NCI-H2029 treated with DMSO at 0.1 percent for 48 hours (cell line): Measurements from ENCODE around the gene MAD1L1.
"Not testable (repeated sequence)": the region's sequence is repeated elsewhere in the genome, so short reads cannot be mapped to it uniquely, and the experiment has no call there.

ENCODE experiments used
- DNase-seq: peaks from one replicate; lab custom pipeline; 2025; lab: John Stamatoyannopoulos, UW

The MAD1L1 gene

DNA sequence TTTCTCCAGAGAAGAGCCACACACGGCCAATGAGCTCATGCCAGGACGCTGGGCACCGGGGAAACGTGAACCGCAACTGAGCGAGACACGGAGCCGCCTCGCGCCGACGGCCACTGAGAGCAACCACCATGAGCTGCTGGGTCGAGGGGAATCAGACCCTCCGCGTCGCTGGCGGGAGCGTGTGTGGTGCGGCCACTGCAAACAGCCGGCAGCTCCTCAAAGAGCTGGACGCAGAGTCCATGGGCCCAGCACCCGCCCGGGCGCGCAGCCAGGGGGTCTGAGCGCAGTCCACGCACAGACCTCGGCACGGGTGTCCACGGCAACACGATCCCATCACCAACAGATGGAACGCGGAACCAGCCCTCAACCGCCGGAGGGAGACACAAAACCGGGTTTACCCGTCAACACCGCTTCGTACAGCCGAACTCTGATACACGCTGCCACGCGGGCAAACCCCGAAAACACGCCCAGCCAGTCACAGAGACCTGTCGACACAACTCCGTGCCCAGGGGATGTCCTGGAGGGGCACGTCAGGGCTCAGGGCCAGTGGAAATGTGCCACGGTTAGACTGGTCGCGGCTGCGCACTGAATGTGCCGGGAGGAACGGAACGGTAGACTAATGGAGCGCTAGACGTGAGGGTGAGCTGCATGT is 415.6 kb downstream of the MAD1L1 start:
- DNase-seq = no peak

GRCh38 chr7:1816451-1816850 is 416.3 kb downstream of the MAD1L1 start:
- not testable (repeated sequence) for DNase-seq

DNA sequence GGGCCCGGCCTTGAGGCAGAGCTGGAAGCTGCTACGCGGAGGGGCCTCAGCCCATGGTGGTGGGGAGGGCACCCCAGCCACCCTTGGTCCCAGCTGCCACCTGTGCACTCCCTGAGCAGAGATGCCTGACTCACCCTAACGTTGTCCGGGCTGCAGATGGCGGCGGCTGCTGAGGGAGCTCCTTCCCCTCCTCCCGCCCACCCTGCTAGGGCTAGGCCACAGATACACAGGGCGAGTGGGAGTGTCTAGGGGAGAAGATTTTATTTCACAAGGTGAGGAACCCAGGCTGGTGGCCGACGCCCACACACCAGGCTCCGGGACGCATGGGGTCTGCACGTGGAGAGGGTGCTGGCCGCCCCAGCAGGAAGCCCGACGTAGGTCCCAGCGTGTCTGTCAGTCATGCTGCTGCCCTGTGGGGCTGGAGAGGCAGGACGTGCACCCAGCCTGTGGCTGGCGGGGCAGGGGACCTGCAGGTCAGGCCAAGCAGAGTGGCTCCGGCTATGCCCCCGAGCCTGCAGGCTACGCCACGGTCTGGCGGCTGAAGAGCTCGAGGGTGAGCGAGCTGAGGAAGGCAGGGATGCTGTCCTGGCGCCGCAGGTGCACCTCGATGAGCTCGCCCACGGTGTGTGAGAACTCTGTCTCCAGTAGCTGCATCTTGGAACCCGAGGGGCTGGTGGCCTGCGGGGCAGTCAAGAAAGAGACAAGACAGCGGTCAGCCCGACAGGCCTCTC is 417.0 kb downstream of the MAD1L1 start:
- not testable (repeated sequence) for DNase-seq

DNA sequence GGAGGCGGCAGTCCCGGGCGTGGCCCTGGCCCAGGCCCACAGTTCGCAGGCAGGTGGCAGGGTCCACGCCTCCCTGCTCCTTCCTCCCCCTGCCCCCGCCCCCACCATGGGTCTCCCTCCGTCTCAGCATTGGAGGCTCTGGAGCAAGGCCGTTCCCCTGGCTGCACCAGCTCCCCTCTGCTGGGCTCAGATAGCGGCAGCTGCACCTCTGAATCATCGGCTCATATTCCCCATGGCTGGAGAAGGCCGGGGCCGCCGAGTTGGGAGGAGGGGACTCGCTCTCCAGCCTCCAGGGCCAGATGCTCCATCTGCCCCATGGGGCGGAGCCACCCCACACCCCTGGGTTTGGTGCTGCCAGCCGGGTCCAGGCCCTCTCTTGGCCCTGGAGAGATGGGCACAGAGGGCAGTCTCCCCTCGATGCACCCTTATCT is 417.7 kb downstream of the MAD1L1 start:
- DNase-seq = no peak

DNA sequence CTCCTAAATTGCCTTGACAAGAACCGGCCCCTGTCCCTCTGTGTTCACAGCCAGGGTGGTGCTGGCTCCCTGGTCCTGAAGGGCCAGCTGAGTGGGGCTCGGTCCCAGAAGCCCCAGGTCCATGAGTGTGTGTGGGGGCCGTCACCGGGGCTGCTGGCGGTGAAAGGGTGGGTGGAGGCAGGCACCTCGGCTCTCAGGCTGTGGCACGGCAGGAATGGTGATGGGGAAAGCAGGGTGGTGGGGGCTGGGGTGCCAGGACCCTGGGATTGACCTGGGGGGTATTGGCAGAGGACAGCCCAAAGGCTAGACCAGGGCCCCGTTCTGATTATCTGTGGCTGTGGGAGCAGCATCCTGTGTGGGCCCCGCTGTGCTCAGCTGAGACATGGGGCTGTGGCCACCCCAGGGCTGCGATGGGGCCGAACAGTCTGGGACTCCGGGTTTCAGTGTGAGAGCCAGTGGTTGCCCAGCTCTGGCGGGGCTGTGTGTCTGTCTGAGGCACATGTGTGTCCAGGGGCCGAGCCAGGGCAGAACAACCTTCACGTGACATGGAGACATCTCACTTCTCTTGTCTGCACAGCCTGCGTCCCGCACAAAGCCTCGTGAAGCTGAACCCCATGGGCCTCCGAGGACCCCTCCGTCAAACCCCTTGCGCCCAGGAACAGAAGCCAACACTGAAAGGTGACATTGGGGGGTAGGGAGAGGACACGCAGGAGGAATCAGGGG is 418.5 kb downstream of the MAD1L1 start:
- no peak for DNase-seq

- no peak for DNase-seq
Observed at GRCh38 chr7:1813394-1814088, 419.2 kb downstream of the MAD1L1 start.

GRCh38 chr7:1812509-1813393 is 420.0 kb downstream of the MAD1L1 start:
- no peak for DNase-seq

- no peak for DNase-seq
Observed at GRCh38 chr7:1811850-1812508, 420.8 kb downstream of the MAD1L1 start.

DNA sequence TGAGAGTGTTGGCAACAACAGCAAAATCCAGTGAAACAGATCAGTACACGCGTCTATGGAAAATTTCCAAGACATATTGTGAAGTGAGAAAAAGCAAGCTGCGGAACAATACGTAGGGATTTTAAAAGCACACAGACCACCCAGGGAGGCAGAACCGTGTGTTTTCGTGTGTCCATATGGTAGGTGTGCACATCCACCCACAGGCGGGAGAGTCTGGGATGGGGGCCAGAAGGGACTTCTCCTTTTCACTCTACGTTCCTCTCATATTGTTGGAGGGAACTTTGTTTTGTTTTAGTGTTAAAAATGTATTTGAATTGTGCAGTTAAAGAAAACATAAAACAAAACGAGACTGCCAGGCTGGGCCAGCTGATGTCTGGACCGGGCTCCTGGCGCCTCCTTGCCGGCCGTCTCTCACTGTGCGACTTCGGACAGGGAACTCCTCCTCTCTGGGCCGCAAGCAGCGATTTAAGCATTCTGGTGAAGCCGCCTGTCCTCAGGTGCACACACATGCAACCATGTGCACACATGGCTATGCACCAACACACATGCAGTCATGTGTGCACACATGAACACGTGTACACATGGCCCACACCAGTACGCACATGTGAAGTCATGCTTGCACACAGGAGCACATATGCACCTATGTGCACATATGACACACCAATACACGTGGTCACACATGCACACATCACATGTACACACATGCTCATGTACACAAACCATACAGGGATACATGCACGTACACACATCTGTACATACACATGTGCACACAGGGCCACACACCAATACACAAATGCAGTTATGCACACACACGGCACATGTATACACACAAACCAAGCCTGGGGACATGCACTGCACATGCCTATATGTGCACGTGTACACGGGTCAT is 421.5 kb downstream of the MAD1L1 start:
- no peak for DNase-seq

- DNase-seq = no peak
Observed at GRCh38 chr7:1810521-1810920, 422.2 kb downstream of the MAD1L1 start.

GRCh38 chr7:1809601-1810258 is 423.0 kb downstream of the MAD1L1 start:
- DNase-seq = no peak

GRCh38 chr7:1809070-1809469 is 423.7 kb downstream of the MAD1L1 start:
- DNase-seq = no peak

GRCh38 chr7:1807821-1808600 is 424.7 kb downstream of the MAD1L1 start:
- no peak for DNase-seq

DNA sequence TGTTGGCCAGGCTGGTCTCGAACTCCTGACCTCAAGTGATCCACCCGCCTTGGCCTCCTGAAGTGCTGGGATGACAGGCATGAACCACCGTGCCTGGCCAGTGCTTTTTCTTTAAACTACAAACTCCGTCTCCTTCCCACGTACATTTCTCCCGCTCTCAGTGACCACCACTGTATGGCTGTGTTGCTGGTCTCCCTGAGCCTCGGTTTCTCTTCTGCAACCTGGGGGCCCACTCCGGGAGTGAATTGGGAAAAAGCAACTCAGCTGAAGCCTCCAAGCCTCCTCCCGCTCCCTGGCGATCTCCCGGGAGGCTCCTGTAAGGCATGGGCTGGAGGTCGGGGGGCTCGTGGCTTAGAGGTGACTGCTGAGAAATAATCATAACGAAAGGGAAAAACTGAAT is 426.4 kb downstream of the MAD1L1 start:
- DNase-seq = no peak

DNA sequence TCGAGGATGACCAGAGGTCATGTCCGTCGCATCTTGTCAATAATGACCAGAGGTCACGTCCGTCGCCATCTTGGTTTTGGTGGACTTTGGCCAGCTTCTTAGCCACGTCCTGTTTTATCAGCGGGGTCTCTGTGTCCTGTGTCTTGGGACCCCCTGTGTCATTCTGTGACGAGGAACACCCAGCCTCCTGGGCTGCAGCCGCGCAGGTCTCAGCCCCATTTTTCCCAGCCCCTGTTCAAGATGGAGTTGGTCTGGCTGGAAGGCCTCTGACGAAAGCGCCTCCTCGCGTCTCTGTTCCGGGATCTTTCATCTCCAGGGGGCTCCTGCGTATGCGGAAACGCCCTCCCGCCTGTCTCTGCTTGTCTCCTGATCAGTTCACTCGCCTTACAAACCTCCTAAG is 428.4 kb downstream of the MAD1L1 start:
- no peak for DNase-seq

DNA sequence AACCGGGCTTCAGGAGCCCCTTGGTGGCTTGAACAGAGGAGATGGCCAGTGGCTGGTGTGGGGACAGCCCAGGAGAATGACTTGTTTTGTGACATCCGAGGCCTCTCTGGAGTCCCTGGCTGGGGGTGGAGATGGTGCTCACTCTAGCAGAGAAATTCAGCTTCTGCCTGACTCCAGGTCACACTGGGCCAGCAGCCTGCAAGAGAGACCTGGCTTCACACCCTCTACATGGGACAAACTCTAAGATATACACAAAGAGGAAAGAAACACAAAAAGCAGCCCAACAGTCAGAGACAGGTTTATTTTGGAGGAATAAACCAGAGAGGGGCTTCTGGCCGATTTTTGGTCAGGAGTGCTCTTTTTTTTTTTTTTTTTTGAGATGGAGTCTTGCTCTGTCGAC is 429.8 kb downstream of the MAD1L1 start:
- DNase-seq = no peak

- DNase-seq = no peak
Observed at GRCh38 chr7:1800902-1801301, 431.8 kb downstream of the MAD1L1 start.

DNA sequence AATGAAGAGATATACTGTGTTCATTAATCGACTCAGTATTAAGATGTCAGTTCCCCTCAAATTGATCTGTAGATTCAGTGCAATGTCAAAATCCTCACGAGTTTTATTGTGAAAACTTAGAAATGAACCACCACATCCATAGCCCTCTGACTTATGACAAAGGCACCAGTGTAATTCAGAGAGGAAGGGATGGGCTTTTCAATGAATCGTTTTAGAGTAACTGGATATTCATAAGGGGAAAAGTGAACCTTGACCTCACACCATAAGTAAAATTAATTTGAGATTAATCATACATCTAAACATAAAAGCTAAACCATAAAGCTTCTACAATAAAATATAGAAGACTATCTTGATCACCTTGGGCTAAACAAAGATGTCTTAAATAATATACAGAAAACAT is 434.6 kb downstream of the MAD1L1 start:
- no peak for DNase-seq
